H1 (cell line): ENCODE measurements around the gene RPS5.

Experiments
- CTCF ChIP-seq, 3 experiments: IDR thresholded peaks; 1 replicate in 2 of 3; 2 replicates in 1 of 3; pipeline versions ENCODE4 v1.5.1 to v1.6.1; 2011; ENCODE audit warnings: low read length in 3 of 3, mild to moderate bottlenecking in 3 of 3, inconsistent platforms in 2 of 3, low read depth in 1 of 3, moderate library complexity in 1 of 3; ENCODE audit not compliant: insufficient read depth in 1 of 3; ENCODE audit errors: control extremely low read depth in 1 of 3
- EZH2 ChIP-seq: fragments of 200-600 bp; sonication (generic); IDR thresholded peaks from 2 replicates; pipeline ENCODE4 v1.7.1; 2012; ENCODE audit warnings: low read depth, mild to moderate bottlenecking, moderate library complexity, low read length, inconsistent platforms; ENCODE audit not compliant: severe bottlenecking
- MAFK ChIP-seq: IDR thresholded peaks from 2 replicates; pipeline ENCODE4 v1.6.1; 2012; ENCODE audit warnings: low read depth, mild to moderate bottlenecking, improper control_type of control experiment, low read length
- MAX ChIP-seq: IDR thresholded peaks from 2 replicates; pipeline ENCODE4 v1.6.1; 2012; ENCODE audit warnings: inconsistent platforms
- POLR2A ChIP-seq, 2 experiments: IDR thresholded peaks; 1 replicate in 1 of 2; 2 replicates in 1 of 2; pipeline ENCODE4 v1.6.1; 2011; ENCODE audit warnings: low read depth in 2 of 2, low read length in 2 of 2, mild to moderate bottlenecking in 2 of 2; ENCODE audit errors: control extremely low read depth in 1 of 2
- POLR2AphosphoS5 ChIP-seq: IDR thresholded peaks from 2 replicates; pipeline ENCODE4 v1.6.1; 2011; ENCODE audit warnings: low read depth, low read length
- RAD21 ChIP-seq, 2 experiments: IDR thresholded peaks in 1 of 2; conservative IDR thresholded peaks in 1 of 2; 2 replicates each; pipeline ENCODE4 v1.6.1; 2011; ENCODE audit warnings: low read depth in 2 of 2, low read length in 2 of 2, improper control_type of control experiment in 1 of 2, inconsistent platforms in 1 of 2, mild to moderate bottlenecking in 1 of 2, moderate library complexity in 1 of 2
- SUZ12 ChIP-seq: fragments of 200-600 bp; sonication (generic); IDR thresholded peaks from 2 replicates; pipeline ENCODE4 v1.6.1; 2012; ENCODE audit warnings: mild to moderate bottlenecking, inconsistent platforms, low read length, moderate library complexity, mixed read lengths
- USF2 ChIP-seq: IDR thresholded peaks from 2 replicates; pipeline ENCODE4 v1.6.1; 2011; ENCODE audit warnings: low read length, improper control_type of control experiment

GRCh38 chr19:58366585-58367430 lies 20.3 kb upstream of the RPS5 start:
- TF ChIP-seq RAD21 (IDR thresholded peaks at IDR 0.05 in 1 of 2, conservative IDR thresholded peaks at IDR 0.05 in 1 of 2; ENCODE audit: low read depth in 2 of 2, low read length in 2 of 2) (peak; percentile 21 to 35; a peak in 2 of 4 replicates), POLR2AphosphoS5 (no peak), POLR2A (IDR thresholded peaks at IDR 0.05; ENCODE audit: control extremely low read depth in 1 of 2, low read depth in 2 of 2, low read length in 2 of 2) (no peak), CTCF (IDR thresholded peaks at IDR 0.05; ENCODE audit: control extremely low read depth in 1 of 3, insufficient read depth in 1 of 3, low read depth in 1 of 3, low read length in 3 of 3) (peak; percentile 20 to 57 (median 53)), SUZ12 (no peak), USF2 (no peak), EZH2 (no peak), MAX (no peak), MAFK (no peak)
